Measurements from ENCODE around the gene SLC66A3. TPM values are rescaled to one million over a fixed set of nuclear protein-coding genes. Genes with fewer than 3 reads are reported as not detected.

Gene SLC66A3
- total and polyA plus RNA-seq, 7 donors, result 6.9 to 71.7 (median 34.3) TPM

DNA sequence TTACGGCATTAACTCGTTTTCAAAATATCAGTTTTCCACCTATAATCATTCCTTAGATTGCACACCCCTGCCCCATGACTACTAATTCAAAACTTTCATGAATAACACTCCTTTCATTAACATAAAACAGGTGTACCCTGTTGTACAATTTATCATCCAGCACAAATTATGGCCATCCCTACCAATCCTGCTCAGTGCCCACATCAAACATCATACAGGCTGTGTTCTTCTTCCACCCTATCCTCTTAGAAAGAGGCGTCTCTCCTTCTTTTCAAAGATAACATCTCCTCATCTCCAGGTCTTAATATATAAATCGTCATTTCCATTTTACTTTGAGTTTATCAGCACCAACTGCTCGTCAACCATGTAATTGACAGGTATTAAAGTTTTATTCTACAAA is 67.6 kb downstream of the SLC66A3 start:
- TF ChIP-seq, protein P1, sequence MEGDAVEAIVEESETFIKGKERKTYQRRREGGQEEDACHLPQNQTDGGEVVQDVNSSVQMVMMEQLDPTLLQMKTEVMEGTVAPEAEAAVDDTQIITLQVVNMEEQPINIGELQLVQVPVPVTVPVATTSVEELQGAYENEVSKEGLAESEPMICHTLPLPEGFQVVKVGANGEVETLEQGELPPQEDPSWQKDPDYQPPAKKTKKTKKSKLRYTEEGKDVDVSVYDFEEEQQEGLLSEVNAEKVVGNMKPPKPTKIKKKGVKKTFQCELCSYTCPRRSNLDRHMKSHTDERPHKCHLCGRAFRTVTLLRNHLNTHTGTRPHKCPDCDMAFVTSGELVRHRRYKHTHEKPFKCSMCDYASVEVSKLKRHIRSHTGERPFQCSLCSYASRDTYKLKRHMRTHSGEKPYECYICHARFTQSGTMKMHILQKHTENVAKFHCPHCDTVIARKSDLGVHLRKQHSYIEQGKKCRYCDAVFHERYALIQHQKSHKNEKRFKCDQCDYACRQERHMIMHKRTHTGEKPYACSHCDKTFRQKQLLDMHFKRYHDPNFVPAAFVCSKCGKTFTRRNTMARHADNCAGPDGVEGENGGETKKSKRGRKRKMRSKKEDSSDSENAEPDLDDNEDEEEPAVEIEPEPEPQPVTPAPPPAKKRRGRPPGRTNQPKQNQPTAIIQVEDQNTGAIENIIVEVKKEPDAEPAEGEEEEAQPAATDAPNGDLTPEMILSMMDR (IDR thresholded peaks at IDR 0.05), result no peak
- TF ChIP-seq POLR2A (IDR thresholded peaks at IDR 0.05), result no peak
- DNase-seq, result no peak
- intact Hi-C loops (cut with DNase I), result no loop called here
- Histone ChIP-seq H3K4me3 (no peak overlapping the region), H3K4me1 (no peaks in the 10 kb centered on the region), H3K36me3 (peaks cover 0 to 23% (median 5%) of the 10 kb centered on the region in 4 donors), H3K27me3 (no peaks in the 10 kb centered on the region), H3K27ac (no peak overlapping the region), H3K9me3 (no peaks in the 10 kb centered on the region)
- WGBS, 2 donors, result 91 to 93% methylated on average over 5 of the region's 5 CpGs

DNA sequence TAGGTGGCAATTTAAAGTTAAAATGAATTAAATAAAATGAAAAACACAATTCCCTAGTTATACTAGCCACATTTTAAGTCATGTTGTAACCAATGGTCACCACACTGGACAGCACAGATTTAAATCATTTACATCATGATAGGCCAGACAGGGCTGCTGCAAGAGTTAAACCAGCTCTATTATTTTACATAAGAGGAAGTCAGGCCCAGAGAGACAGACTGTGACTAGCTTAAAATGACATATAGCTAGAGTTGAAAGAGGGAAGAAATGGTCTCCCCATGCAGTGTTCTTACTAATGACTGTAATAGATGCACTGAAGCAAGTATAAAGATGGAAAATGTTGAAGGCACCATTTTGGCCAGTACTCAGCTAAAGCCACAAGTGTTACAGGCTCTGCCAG is 69.6 kb downstream of the SLC66A3 start:
- TF ChIP-seq, protein P1 (IDR thresholded peaks at IDR 0.05), result no peak
- no peak for TF ChIP-seq EP300 (IDR thresholded peaks at IDR 0.05)
- TF ChIP-seq POLR2AphosphoS5 (IDR thresholded peaks at IDR 0.05), result no peak
- no peak for TF ChIP-seq POLR2A (IDR thresholded peaks at IDR 0.05)
- Histone ChIP-seq H3K4me1 (no peaks in the 10 kb centered on the region), H3K4me3 (no peak overlapping the region), H3K27me3 (no peaks in the 10 kb centered on the region), H3K27ac (no peak overlapping the region), H3K36me3 (peaks cover 0 to 14% (median 2%) of the 10 kb centered on the region in 4 donors), H3K9me3 (no peaks in the 10 kb centered on the region)
- intact Hi-C loops (cut with DNase I), result no loop called here
- no peak for DNase-seq

DNA sequence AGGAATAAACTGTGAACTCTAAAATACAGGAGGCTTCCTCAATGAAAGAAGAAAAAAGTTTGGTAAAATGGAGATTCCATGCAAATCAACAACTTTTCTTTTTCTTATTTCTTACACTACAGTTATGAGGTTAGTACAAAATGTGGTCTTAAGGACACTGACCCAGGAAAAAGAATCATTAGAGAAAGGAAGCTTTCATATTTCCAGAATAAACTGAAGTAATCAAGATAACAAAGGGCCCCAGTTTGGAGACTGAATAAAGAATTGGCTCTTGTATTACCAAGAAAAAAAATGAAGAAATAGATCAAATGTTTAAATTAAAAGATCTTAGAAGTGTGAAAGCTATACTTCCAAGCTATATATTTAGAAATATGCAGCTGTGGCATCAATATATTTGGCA is 72.3 kb downstream of the SLC66A3 start:
- no peak overlapping the region for H3K4me3 ChIP-seq
- intact Hi-C loops (cut with DNase I), result no loop called here
- no peak overlapping the region for H3K27ac ChIP-seq
- DNase-seq, result no peak
- H3K9me3 ChIP-seq, result no peaks in the 10 kb centered on the region
- TF ChIP-seq EP300 (IDR thresholded peaks at IDR 0.05) (no peak), POLR2AphosphoS5 (IDR thresholded peaks at IDR 0.05) (no peak), POLR2A (IDR thresholded peaks at IDR 0.05) (no peak)
- TF ChIP-seq, protein P1 (IDR thresholded peaks at IDR 0.05), result no peak
- H3K4me1 ChIP-seq, result no peaks in the 10 kb centered on the region
- no peaks in the 10 kb centered on the region for H3K36me3 ChIP-seq
- no peaks in the 10 kb centered on the region for H3K27me3 ChIP-seq

Other genes with a start within 250 kb of the SLC66A3 start
- gene KCNF1, start 243.5 kb upstream of the SLC66A3 start, total RNA-seq, result 1 to 10 TPM in 2 of 4 donors, under 1 TPM in 2; 0.16 to 1.4 (median 0.94) TPM
- gene KCNF1, start 243.5 kb upstream of the SLC66A3 start, polyA plus RNA-seq, result 1 to 10 TPM in 1 of 3 donors, under 1 TPM in 1, not detected in 1; 0.34 to 1.2 TPM
- 10 to 100 TPM; 43.5 to 74.8 (median 48.3) TPM for gene ROCK2, start 189.2 kb downstream of the SLC66A3 start, total RNA-seq
- gene ROCK2, start 189.2 kb downstream of the SLC66A3 start, polyA plus RNA-seq, result 10 to 100 TPM; 15.2 to 21.3 (median 16.8) TPM